Stimulated activated CD8-positive, alpha-beta memory T cell treated with anti-CD3 and anti-CD28 coated beads, Interleukin-7, amount 100 ng/mL, for 24 hours (primary cell): ENCODE data around the gene TBCE.
"Not testable (repeated sequence)": the region's sequence is repeated elsewhere in the genome, so short reads cannot be mapped to it uniquely, and the experiment has no call there.

ENCODE experiments used
- DNase-seq: peaks from one replicate; pipeline ENCODE4 v3.0.0-alpha.2; 2020; ENCODE audit warnings: low read depth

Gene TBCE

GRCh38 chr1:235455097-235455496, 87.9 kb downstream of the TBCE start:
- no peak for DNase-seq

GRCh38 chr1:235455823-235456222, 88.6 kb downstream of the TBCE start:
- DNase-seq = no peak

DNA sequence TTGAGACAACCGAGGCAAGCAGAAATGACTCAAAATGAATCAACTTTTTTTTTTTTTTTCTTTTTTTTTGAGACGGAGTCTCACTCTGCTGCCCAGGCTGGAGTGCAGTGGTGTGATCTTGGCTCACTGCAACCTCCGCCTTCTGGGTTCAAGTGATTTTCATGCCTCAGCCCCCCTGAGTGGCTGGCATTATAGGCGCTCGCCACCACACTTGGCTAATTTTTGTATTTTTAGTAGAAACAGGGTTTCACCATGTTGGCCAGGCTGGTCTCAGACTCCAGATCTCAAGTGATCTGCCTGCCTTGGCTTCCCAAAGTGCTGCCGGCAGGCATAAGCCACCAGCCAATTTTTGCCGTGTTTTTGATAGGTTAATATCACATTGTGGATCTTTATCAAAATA, 90.6 kb downstream of the TBCE start:
- not testable (repeated sequence) for DNase-seq

GRCh38 chr1:235460770-235461169, 93.5 kb downstream of the TBCE start:
- DNase-seq = no peak

- no peak for DNase-seq
Observed at GRCh38 chr1:235461954-235462353, 94.7 kb downstream of the TBCE start.

GRCh38 chr1:235462832-235463231, 95.6 kb downstream of the TBCE start:
- not testable (repeated sequence) for DNase-seq

DNA sequence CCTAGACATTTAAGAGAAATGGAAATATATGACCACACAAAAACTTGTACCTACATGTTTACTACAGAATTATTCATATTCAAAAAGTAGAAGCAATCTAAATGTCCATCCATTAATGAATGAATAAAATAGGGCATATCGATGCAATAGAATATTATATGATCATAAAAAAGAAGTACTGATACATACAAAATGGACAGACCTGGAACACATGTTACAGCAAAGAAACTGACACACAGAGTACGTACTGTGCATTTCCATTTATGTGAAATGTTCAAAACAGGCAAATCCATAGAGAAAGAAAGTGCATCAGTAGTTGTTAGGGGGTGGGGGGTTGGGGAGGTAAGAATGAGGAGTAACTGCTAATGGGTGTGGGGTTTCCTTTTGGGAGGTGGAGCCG, 97.8 kb downstream of the TBCE start:
- no peak for DNase-seq

GRCh38 chr1:235468004-235468403, 100.8 kb downstream of the TBCE start:
- DNase-seq = no peak

DNA sequence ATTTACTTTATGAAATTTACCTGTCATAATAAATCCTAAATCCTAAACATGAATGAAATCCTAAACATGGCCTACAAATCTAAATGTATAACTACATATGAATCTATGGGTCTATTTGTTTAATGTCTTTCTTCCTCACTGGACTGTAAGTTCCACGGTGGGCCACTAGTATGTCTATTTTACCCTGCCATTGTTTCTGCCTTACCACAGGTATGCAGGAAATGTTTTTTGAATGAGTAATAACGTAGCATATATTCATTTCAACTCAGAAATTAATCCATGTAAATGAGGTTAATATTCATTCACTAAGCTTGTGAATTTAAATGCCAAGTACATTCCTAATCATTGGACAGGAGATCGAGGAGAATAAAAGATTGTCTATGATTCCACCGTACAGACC, 101.7 kb downstream of the TBCE start:
- no peak for DNase-seq

GRCh38 chr1:235469897-235470296, 102.7 kb downstream of the TBCE start:
- DNase-seq = not testable (repeated sequence)

DNA sequence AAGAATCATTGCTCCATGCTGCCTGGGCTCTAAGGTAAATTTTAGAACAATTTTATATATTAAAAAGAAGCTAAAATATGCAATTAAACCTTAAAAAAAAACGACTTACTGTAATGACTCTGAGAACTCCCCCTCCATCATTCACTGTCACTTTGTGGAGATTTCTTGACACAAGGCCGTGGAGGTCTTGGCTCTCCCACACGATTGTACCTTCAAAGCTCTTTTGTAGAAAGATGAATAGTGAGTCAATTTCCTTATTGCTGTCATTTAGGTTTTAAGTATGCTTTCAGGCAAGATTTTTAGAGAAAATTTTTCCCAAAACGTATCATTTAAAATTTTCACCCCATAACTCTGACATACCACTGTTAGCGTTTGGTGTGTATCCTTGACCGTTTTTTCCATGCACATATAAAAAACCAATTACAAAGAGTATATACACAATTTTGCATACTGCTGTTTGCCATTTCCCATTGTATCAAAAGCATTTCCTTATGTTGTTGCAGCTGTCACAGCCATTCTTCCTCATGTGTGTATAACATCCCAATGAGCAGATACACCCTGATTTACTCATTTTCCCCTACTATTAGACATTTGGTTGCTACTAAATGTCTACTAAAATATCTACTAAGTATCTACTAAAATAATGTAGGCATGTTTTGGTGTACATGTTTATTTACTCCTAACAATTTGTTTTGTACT, 103.7 kb downstream of the TBCE start:
- DNase-seq = no peak

DNA sequence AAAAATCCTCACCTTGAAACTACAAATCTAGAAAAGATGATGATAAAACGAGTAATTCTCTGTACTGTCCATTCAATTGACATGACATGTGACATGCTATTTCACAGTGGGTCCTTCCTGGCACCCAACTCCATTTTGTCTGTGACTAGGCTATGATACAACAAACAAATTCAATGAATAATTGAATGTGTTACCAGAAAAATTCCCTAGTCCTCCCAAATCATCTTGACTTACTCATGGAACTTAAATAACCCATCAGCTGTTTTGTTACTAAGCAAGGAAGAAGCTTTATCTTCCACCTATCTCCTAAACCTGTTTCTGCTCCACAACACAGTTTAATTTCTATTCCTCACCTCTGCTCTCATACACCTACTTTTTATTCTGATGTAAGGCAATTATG, 106.6 kb downstream of the TBCE start:
- no peak for DNase-seq

GRCh38 chr1:235483090-235483489, 115.9 kb downstream of the TBCE start:
- DNase-seq = no peak

GRCh38 chr1:235485558-235485957, 118.3 kb downstream of the TBCE start:
- no peak for DNase-seq

- no peak for DNase-seq
Observed at GRCh38 chr1:235486321-235486720, 119.1 kb downstream of the TBCE start.

DNA sequence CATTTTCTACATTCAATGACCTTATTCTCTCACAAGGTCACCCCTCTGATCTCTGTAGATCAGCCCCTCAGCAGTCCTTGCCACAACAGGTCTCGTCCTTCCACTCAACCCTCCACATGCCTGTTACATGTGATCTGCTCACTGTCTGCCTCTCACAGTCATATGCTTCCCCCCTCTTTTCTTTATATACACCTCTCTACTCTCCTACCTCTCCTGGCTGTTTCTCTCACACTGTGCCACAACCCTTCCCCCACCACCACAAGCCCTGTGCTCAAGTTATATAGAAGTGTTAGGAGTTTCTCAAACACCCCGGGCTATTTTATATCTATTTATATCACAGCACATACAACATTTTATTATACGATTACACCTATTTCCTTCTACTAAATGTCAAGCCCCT, 124.4 kb downstream of the TBCE start:
- no peak for DNase-seq

GRCh38 chr1:235494531-235494930, 127.3 kb downstream of the TBCE start:
- DNase-seq = no peak

DNA sequence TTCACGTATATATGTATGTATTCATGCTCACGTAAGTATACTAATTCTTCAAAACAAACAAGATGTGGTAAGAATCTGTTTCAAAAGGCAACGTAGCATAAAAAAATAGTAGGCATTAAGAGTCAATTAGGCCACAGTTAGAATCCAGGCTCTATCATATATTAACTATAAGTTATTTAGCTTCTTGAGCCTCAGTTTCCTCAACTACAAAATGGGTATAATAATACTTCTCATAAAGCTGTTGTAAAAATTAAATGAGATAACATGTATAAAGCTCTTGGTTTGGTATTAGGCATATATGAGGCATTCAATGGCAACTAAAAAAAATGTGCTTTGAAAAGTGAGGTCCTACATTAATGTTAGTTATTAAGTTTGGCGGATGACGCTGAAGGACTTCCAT, 127.8 kb downstream of the TBCE start:
- no peak for DNase-seq

- no peak for DNase-seq
Observed at GRCh38 chr1:235495551-235495950, 128.3 kb downstream of the TBCE start.

- DNase-seq = no peak
Observed at GRCh38 chr1:235500971-235501540, 133.8 kb downstream of the TBCE start.
